ENCODE data around the gene SYT4. TPM values are rescaled to one million over a fixed set of nuclear protein-coding genes. Genes with fewer than 3 reads are reported as not detected.

Gene SYT4
- total and polyA plus RNA-seq, 2 of the 8 experiments (the other 6 are each of a cell fraction or from before 2014, with no cell fraction given): 2.4 to 10.2 TPM

DNA sequence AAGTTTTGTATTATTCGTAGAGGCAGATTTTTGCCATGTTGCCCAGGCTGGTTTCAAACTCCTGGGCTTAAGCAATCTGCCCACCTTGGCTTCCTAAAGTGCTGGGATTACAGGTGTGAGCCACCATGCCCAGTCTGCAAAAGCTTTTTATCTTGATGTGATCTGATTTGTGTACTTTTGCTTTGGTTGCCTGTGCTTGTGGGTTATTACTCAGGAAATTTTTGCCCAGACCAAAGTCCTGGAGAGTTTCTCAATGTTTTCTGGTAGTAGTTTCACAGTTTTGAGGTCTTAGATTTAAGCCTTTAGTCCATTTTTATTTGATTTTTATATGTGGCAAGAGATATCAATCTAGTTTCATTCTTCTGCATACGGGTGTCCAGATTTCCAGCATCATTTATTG is 42.4 kb downstream of the SYT4 start:
- ChIA-PET POLR2A (ENCODE audit: partially characterized antibody) (no interaction called here), CTCF (ENCODE audit: partially characterized antibody) (no interaction called here)
- Histone ChIP-seq H2BK5ac (ENCODE audit: low read depth, low read length) (no peak overlapping the region), H4K8ac (ENCODE audit: extremely low read depth, insufficient read depth, low read length) (no peak overlapping the region), H3K79me2 (ENCODE audit: control insufficient read depth in 1 of 2, insufficient read depth in 2 of 2, low read length in 2 of 2) (no peaks in the 10 kb centered on the region), H4K5ac (ENCODE audit: insufficient read length, low read depth, low read length) (no peak overlapping the region), H2BK15ac (ENCODE audit: low read length) (no peak overlapping the region), H3K9me3 (ENCODE audit: insufficient read depth in 2 of 2, low read depth in 1 of 2, low read length in 1 of 2) (no peaks in the 10 kb centered on the region; a peak in 1 of 4 replicates), H4K91ac (replicated peaks; ENCODE audit: insufficient read length, low read length) (no peak overlapping the region), H2BK120ac (replicated peaks; ENCODE audit: low read depth, low read length) (no peak overlapping the region), H3K23ac (ENCODE audit: insufficient read length) (no peak overlapping the region), H3K27me3 (replicated peaks in 1 of 4; ENCODE audit: control insufficient read depth in 3 of 4, extremely low read depth in 1 of 4, insufficient read depth in 3 of 4, low read length in 3 of 4) (no peaks in the 10 kb centered on the region), H2BK12ac (ENCODE audit: low read depth, low read length) (no peak overlapping the region), H3K4ac (replicated peaks; ENCODE audit: insufficient read length, low read depth, low read length) (no peak overlapping the region), H3K4me1 (replicated peaks in 1 of 4; ENCODE audit: control insufficient read depth in 3 of 4, insufficient read depth in 4 of 4, low read length in 3 of 4) (no peaks in the 10 kb centered on the region), H3K18ac (ENCODE audit: extremely low read depth, low read length) (no peak overlapping the region), H3K79me1 (ENCODE audit: low read depth, low read length) (no peaks in the 10 kb centered on the region), H3K4me3 (ENCODE audit: extremely low read depth in 1 of 4, insufficient read depth in 2 of 4, low read depth in 3 of 4, low read length in 4 of 4) (no peak overlapping the region), H3K56ac (replicated peaks; ENCODE audit: insufficient read length, low read depth, low read length) (no peak overlapping the region), H2AK5ac (ENCODE audit: low read depth, low read length) (no peak overlapping the region), H3K4me2 (ENCODE audit: insufficient read depth in 1 of 2, low read depth in 2 of 2, low read length in 2 of 2) (no peak overlapping the region), H3K23me2 (ENCODE audit: low read depth, low read length) (no peaks in the 10 kb centered on the region; the same call in 1 of the 2 replicates), H4K20me1 (replicated peaks in 1 of 2; ENCODE audit: control insufficient read depth in 1 of 2, insufficient read depth in 2 of 2, low read length in 2 of 2) (no peaks in the 10 kb centered on the region), H2BK20ac (ENCODE audit: low read length) (no peak overlapping the region), H3K27ac (ENCODE audit: low read depth, low read length) (no peak overlapping the region), H3K9ac (replicated peaks in 1 of 4; ENCODE audit: extremely low read depth in 1 of 4, low read depth in 3 of 4, low read length in 3 of 4) (no peak overlapping the region), H3K14ac (ENCODE audit: insufficient read length) (no peak overlapping the region), H3K36me3 (ENCODE audit: control insufficient read depth in 2 of 4, insufficient read depth in 4 of 4, low read length in 3 of 4) (no peaks in the 10 kb centered on the region), H2AFZ (ENCODE audit: low read length) (no peak overlapping the region)
- WGBS, 2 experiments (ENCODE audit: extremely low coverage in 1 of 2, insufficient coverage in 1 of 2, insufficient read length in 1 of 2, insufficient replicate concordance in 2 of 2, low coverage in 1 of 2, low lambda C conversion rate in 2 of 2, missing lambda C conversion rate in 1 of 2): 92% methylated on average over 2 of the region's 2 CpGs; no CpG with 5 or more reads in 1 of the 2 experiments
- FAIRE-seq: no peak
- DNase-seq (ENCODE audit: low read depth in 1 of 2, low spot score in 2 of 2): no peak
- TF ChIP-seq CBX5 (IDR thresholded peaks at IDR 0.05; ENCODE audit: low read depth, low read length) (no peak), BRCA1 (IDR thresholded peaks at IDR 0.05; ENCODE audit: low read depth, low read length) (no peak), NRF1 (IDR thresholded peaks at IDR 0.05; ENCODE audit: low read depth, low read length) (no peak)

All from H1 (cell line).